Measurements from ENCODE around the gene SAMD4A. TPM values are rescaled to one million over a fixed set of nuclear protein-coding genes. Genes with fewer than 3 reads are reported as not detected.
"Not testable (repeated sequence)": the region's sequence is repeated elsewhere in the genome, so short reads cannot be mapped to it uniquely, and the experiment has no call there.

SAMD4A gene
- total and polyA plus RNA-seq, 10 donors, result 2.3 to 31.0 (median 21.2) TPM

DNA sequence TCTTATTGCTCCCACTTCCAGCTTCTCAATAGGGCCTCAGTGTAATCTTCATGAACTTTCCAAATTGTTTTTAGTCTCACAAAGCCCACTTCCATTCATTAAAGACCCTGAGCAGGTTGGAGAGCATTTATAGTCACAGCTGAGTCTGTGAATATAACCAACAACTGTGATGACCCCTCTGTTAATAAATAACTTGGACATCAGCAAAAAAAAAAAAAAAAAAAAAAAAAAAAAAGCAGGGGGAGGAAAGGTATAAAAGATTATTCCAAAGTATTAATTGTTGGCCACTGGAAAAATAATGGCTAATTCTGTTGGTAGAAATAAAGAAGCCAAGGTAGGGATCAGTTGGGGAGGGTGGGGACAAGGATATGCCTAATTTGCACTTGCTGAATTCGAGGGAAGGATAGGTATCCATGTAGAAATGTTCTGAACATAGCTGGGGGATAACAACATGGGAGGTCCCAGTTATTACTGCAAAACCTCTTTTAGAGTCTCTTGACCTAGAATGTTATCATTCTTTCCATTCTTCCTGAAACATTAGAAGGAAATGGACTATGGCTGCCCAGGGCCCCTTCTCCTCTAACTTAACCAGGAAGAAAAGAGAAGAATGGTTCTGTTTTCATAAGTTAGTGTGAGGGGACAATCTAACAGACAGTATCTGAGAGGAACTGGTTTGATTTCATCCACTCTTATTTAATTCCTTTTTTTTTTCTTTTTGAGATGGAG, 56.5 kb downstream of the SAMD4A start:
- Histone ChIP-seq H3K27me3 (replicated peaks in 1 of 7) (no peaks in the 10 kb centered on the region), H3K9me3 (peaks cover 0 to 4% (median 0%) of the 10 kb centered on the region in 8 donors), H3K36me3 (no peaks in the 10 kb centered on the region), H3K4me1 (peaks cover 18 to 48% (median 34%) of the 10 kb centered on the region in 6 donors), H3K27ac (no peak overlapping the region), H3K4me3 (no peak overlapping the region)
- intact Hi-C loops (cut with DNase I; ENCODE audit: low total_unique reads), result no loop called here
- WGBS, 5 donors, result 82 to 88% (median 85%) methylated on average over 1 of the region's 1 CpG
- TF ChIP-seq POLR2A (IDR thresholded peaks at IDR 0.05) (no peak), POLR2AphosphoS5 (IDR thresholded peaks at IDR 0.05) (no peak)
- TF ChIP-seq, protein P1, sequence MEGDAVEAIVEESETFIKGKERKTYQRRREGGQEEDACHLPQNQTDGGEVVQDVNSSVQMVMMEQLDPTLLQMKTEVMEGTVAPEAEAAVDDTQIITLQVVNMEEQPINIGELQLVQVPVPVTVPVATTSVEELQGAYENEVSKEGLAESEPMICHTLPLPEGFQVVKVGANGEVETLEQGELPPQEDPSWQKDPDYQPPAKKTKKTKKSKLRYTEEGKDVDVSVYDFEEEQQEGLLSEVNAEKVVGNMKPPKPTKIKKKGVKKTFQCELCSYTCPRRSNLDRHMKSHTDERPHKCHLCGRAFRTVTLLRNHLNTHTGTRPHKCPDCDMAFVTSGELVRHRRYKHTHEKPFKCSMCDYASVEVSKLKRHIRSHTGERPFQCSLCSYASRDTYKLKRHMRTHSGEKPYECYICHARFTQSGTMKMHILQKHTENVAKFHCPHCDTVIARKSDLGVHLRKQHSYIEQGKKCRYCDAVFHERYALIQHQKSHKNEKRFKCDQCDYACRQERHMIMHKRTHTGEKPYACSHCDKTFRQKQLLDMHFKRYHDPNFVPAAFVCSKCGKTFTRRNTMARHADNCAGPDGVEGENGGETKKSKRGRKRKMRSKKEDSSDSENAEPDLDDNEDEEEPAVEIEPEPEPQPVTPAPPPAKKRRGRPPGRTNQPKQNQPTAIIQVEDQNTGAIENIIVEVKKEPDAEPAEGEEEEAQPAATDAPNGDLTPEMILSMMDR (IDR thresholded peaks at IDR 0.05 in 8 of 11, conservative IDR thresholded peaks at IDR 0.05 in 3 of 11), result no peak
- no peak for DNase-seq

DNA sequence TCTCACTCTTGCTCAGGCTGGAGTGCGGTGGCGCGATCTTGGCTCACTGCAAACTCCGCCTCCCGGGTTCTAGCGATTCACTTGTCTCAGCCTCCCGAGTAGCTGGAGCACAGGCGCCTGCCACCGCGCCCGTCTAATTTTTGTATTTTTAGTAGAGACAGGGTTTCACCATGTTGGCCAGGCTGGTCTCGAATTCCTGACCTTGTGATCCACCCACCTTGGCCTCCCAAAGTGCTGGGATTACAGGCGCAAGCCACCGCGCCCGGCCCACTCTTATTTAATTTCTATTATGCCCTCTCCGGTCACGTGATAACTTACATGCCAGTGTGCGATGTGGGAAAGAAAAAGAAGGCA, 57.1 kb downstream of the SAMD4A start:
- intact Hi-C loops (cut with DNase I; ENCODE audit: low total_unique reads); H3K36me3 ChIP-seq; H3K4me3 ChIP-seq; H3K9me3 ChIP-seq; DNase-seq; H3K27ac ChIP-seq; H3K27me3 ChIP-seq (replicated peaks in 1 of 7): not testable (repeated sequence)
- WGBS, 5 donors, result 90 to 93% (median 92%) methylated on average over 19 of the region's 19 CpGs
- H3K4me1 ChIP-seq, result peaks cover 24 to 53% (median 40%) of the 10 kb centered on the region in 6 donors

DNA sequence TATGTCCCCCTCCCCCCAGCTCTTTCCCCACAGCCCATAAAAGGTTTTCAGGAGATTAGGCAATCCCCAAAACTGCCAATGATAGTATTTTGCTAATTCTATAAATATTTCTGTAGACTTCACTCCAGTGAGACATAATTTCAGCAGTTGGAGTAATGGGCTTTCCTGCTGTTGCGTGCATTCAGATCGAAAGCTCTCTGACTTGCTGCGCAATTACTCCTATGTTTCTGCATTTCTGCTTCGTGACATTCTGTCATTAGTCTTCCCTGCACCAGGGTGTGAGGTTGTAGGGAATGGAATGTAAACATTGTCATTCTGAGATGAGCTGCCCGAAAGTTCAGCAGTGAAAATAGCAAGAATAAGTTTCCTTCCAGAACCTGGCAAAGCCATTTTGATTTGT, 58.2 kb downstream of the SAMD4A start:
- WGBS, 5 donors, result 69 to 90% (median 81%) methylated on average over 5 of the region's 5 CpGs
- H3K4me1 ChIP-seq, result peaks cover 35 to 64% (median 51%) of the 10 kb centered on the region in 6 donors
- no peaks in the 10 kb centered on the region for H3K36me3 ChIP-seq
- DNase-seq, result no peak
- H3K27ac ChIP-seq, result peak overlapping the region in 3 of 8 donors; percentile 9 to 90 (median 84)
- intact Hi-C loops (cut with DNase I; ENCODE audit: low total_unique reads), result no loop called here
- TF ChIP-seq, protein P1 (IDR thresholded peaks at IDR 0.05 in 8 of 11, conservative IDR thresholded peaks at IDR 0.05 in 3 of 11), result no peak
- TF ChIP-seq POLR2A (IDR thresholded peaks at IDR 0.05), result no peak
- no peak for TF ChIP-seq POLR2AphosphoS5 (IDR thresholded peaks at IDR 0.05)
- H3K4me3 ChIP-seq, result no peak overlapping the region
- no peaks in the 10 kb centered on the region for H3K27me3 ChIP-seq (replicated peaks in 1 of 7)
- H3K9me3 ChIP-seq, result no peaks in the 10 kb centered on the region

DNA sequence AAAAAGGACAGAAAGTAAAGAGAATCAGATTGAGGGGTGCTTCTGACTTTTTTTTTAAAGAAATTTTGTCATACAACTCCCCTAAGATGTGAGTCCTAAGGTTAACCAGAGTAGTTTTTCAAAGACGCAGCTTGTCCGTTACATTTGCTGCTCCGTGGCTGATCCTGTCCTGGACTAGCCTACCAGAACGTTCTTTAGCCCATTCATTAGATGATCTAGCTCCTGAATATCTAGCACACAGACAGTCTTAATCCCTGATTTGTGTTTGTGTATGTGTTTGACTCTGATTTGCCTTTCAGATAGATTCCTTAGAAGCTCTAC, 60.3 kb downstream of the SAMD4A start:
- TF ChIP-seq, protein P1 (IDR thresholded peaks at IDR 0.05 in 8 of 11, conservative IDR thresholded peaks at IDR 0.05 in 3 of 11), result no peak
- no peak for TF ChIP-seq POLR2A (IDR thresholded peaks at IDR 0.05)
- no peak for TF ChIP-seq POLR2AphosphoS5 (IDR thresholded peaks at IDR 0.05)
- Histone ChIP-seq H3K36me3 (no peaks in the 10 kb centered on the region), H3K27ac (peak overlapping the region; percentile 45 to 91 (median 86)), H3K27me3 (replicated peaks in 1 of 7) (no peaks in the 10 kb centered on the region), H3K9me3 (no peaks in the 10 kb centered on the region), H3K4me3 (peak overlapping the region in 4 of 8 donors; percentile 28 to 64 (median 34)), H3K4me1 (peaks cover 37 to 70% (median 55%) of the 10 kb centered on the region in 6 donors)
- intact Hi-C loops (cut with DNase I; ENCODE audit: low total_unique reads), result no loop called here
- no peak for DNase-seq
- 33 to 48% (median 34%) methylated on average over 4 of the region's 4 CpGs for WGBS, 5 donors
